Endothelial cell of umbilical vein (primary cell): ENCODE data around the gene ENOPH1. TPM values are rescaled to one million over a fixed set of nuclear protein-coding genes. Genes with fewer than 3 reads are reported as not detected.

Experiments
- BruUV-seq: library from RNA; stranded (reverse); fragments of 400-500 nt; replicated peaks from 2 replicates; lab custom pipeline; 2021; lab: Mats Ljungman, UMichigan
- CTCF ChIA-PET: fragments of 300-600, 350-600 bp; sonication (Branson Sonifier 250); formaldehyde crosslinking; loops from one replicate; lab custom pipeline; 2021; ENCODE audit warnings: antibody characterized with exemption, inconsistent platforms; lab: Charles Lee
- POLR2A ChIA-PET: fragments of 300-600, 350-600 bp; sonication (Branson Sonifier 250); formaldehyde crosslinking; loops from one replicate; lab custom pipeline; 2021; ENCODE audit warnings: antibody characterized with exemption, inconsistent platforms; lab: Charles Lee
- DNase-seq: peaks from one replicate; pipeline ENCODE4 v3.0.0-alpha.2; 2011; ENCODE audit warnings: low read depth, low spot score
- FAIRE-seq: peaks from 2 replicates; lab custom pipeline; 2011; peaks lifted over from hg19 to GRCh38; lab: Jason Lieb, UNC
- H2AFZ ChIP-seq: 2 replicates; pipeline ENCODE4 v1.6.0; 2012; ENCODE audit warnings: low read depth, low read length, control low read depth, inconsistent platforms
- H3K27ac ChIP-seq: 2 replicates; pipeline ENCODE4 v1.5.1; 2011; ENCODE audit warnings: low read depth, mild to moderate bottlenecking, control low read depth, low read length, moderate library complexity; ENCODE audit not compliant: insufficient read depth
- H3K27me3 ChIP-seq, 2 experiments: 2 replicates each; pipeline versions ENCODE4 v1.6.0 to v1.6.1; 2011; ENCODE audit warnings: low read length in 2 of 2, mixed read lengths in 1 of 2; ENCODE audit not compliant: control insufficient read depth in 2 of 2, insufficient read depth in 2 of 2
- H3K36me3 ChIP-seq, 2 experiments: 2 replicates in 1 of 2; 3 replicates in 1 of 2; pipeline ENCODE4 v1.5.1; 2011; ENCODE audit warnings: low read length in 2 of 2, mild to moderate bottlenecking in 1 of 2, moderate library complexity in 1 of 2; ENCODE audit not compliant: control insufficient read depth in 2 of 2, insufficient read depth in 2 of 2; ENCODE audit errors: extremely low read depth in 1 of 2
- H3K4me1 ChIP-seq: 3 replicates; pipeline ENCODE4 v1.5.1; 2011; ENCODE audit warnings: mild to moderate bottlenecking, low read length; ENCODE audit not compliant: control insufficient read depth, insufficient read depth; ENCODE audit errors: extremely low read depth
- H3K4me2 ChIP-seq: 2 replicates; pipeline ENCODE4 v1.6.1; 2011; ENCODE audit warnings: low read length, control low read depth, mixed read lengths; ENCODE audit not compliant: insufficient read depth
- H3K4me3 ChIP-seq, 3 experiments: fragments of 200-600 bp in 1 of 3; sonication (generic), shearing (Covaris generic) in 1 of 3; replicated peaks in 1 of 3; 2 replicates each; pipeline ENCODE4 v1.5.1; 2011 to 2016; ENCODE audit warnings: control low read depth in 3 of 3, low read length in 3 of 3, mild to moderate bottlenecking in 2 of 3, inconsistent platforms in 1 of 3, low read depth in 1 of 3, moderate library complexity in 1 of 3; ENCODE audit not compliant: insufficient read depth in 1 of 3
- H3K79me2 ChIP-seq: 2 replicates; pipeline ENCODE4 v1.6.0; 2012; ENCODE audit warnings: low read length, inconsistent platforms; ENCODE audit not compliant: control insufficient read depth, insufficient read depth
- H3K9ac ChIP-seq: replicated peaks from 2 replicates; pipeline ENCODE3; 2011; ENCODE audit warnings: low read length, control low read depth; ENCODE audit not compliant: insufficient read depth; ENCODE audit errors: extremely low read depth
- H3K9me1 ChIP-seq: replicated peaks from 3 replicates; pipeline ENCODE4 v1.6.0; 2011; ENCODE audit warnings: mild to moderate bottlenecking, low read length; ENCODE audit not compliant: control insufficient read depth, insufficient read depth; ENCODE audit errors: extremely low read depth
- H3K9me3 ChIP-seq: replicated peaks from 2 replicates; pipeline ENCODE4 v1.5.1; 2012; ENCODE audit warnings: low read length, inconsistent platforms; ENCODE audit not compliant: control insufficient read depth, insufficient read depth
- H4K20me1 ChIP-seq: replicated peaks from 2 replicates; pipeline ENCODE3; 2011; ENCODE audit warnings: mild to moderate bottlenecking, low read length; ENCODE audit not compliant: control insufficient read depth, insufficient read depth; ENCODE audit errors: extremely low read depth
- EZH2 ChIP-seq: IDR thresholded peaks from 2 replicates; pipeline ENCODE4 v1.6.1; 2012; ENCODE audit warnings: borderline replicate concordance, low read depth, mild to moderate bottlenecking, moderate library complexity, low read length, inconsistent platforms; ENCODE audit not compliant: severe bottlenecking
- FOS ChIP-seq: IDR thresholded peaks from 2 replicates; pipeline ENCODE4 v1.6.1; 2011; ENCODE audit warnings: mild to moderate bottlenecking, low read length, moderate library complexity, borderline replicate concordance; ENCODE audit not compliant: insufficient read depth
- GATA2 ChIP-seq: IDR thresholded peaks from 2 replicates; pipeline ENCODE4 v1.7.0; 2011; ENCODE audit warnings: low read depth, mild to moderate bottlenecking, moderate library complexity, mixed read lengths, low read length; ENCODE audit not compliant: insufficient read length, insufficient read depth
- JUN ChIP-seq: IDR thresholded peaks from 2 replicates; pipeline ENCODE4 v1.6.1; 2011; ENCODE audit warnings: borderline replicate concordance, low read depth; ENCODE audit not compliant: insufficient read length, insufficient read depth
- MYC ChIP-seq: IDR thresholded peaks from one replicate; pipeline ENCODE4 v1.6.1; 2011; ENCODE audit warnings: mild to moderate bottlenecking, low read depth, low read length
- POLR2A ChIP-seq: IDR thresholded peaks from 2 replicates; pipeline ENCODE4 v1.6.1; 2012; ENCODE audit warnings: low read depth, mild to moderate bottlenecking, control low read depth, low read length
- POLR2AphosphoS5 ChIP-seq: IDR thresholded peaks from 2 replicates; pipeline ENCODE4 v1.6.1; 2012; ENCODE audit warnings: low read depth, mild to moderate bottlenecking, control low read depth, low read length, moderate library complexity; ENCODE audit not compliant: insufficient read depth
- dilution Hi-C: fragments of 300-500 bp; cut with MboI; formaldehyde crosslinking; loops from one replicate; pipeline ENCODE4 v1.15.0; 2019; ENCODE audit warnings: low sequenced_read_pairs; ENCODE audit not compliant: extremely low pct_ligation_motif_present
- intact Hi-C: fragments of 100-400 bp; cut with micrococcal nuclease; formaldehyde crosslinking; loops from one replicate; pipeline ENCODE4 v1.10.0; 2022
- polyA plus RNA-seq, 4 experiments: library from polyadenylated mRNA; depleted of rRNA in 3 of 4; stranded (reverse) in 3 of 4; unstranded in 1 of 4; fragments of >200 nt; gene quantifications; 2 replicates each; pipeline versions ENCODE4 v1.2.1 to v1.2.3, GENCODE V29; 2011 to 2012; ENCODE audit warnings: missing spikeins in 1 of 4
- total RNA-seq: library from RNA; stranded (reverse); gene quantifications from 2 replicates; pipeline ENCODE4 v1.2.3, GENCODE V29; 2021
- TF ChIP-seq, protein P1 (sequence below): IDR thresholded peaks from 2 replicates; pipeline ENCODE4 v1.6.1; 2011; ENCODE audit not compliant: insufficient read depth, insufficient read length
- TF ChIP-seq, protein P2 (sequence below), 2 donors: IDR thresholded peaks; 1 replicate in 1 of 2; 2 replicates in 1 of 2; pipeline ENCODE4 v1.5.1; 2011; ENCODE audit warnings: low read length in 2 of 2, mild to moderate bottlenecking in 2 of 2, moderate library complexity in 2 of 2, control low read depth in 1 of 2, inconsistent platforms in 1 of 2, low read depth in 1 of 2; ENCODE audit not compliant: insufficient read depth in 1 of 2; ENCODE audit errors: extremely low read depth in 1 of 2

ENOPH1 gene
- total and polyA plus RNA-seq, 2 donors (not counting 3 experiments of a cell fraction or from before 2014, with no cell fraction given) = 11.1 to 35.0 TPM

DNA sequence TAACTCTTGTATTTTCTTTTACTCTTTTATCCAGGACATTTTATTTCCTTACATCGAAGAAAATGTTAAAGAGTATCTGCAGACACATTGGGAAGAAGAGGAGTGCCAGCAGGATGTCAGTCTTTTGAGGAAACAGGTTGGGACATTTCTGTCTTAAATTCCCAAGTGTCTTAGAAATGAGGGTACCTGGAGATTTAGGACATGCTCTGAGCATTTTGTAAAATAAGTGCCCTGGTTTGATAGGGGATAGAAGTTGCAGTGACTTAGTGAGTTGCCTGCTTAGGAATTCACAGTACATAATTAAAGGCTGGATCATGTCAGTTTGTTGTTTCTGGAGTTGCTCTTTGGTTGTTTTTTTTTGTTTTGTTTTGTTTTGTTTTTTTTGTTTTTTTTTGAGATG, 17.5 kb downstream of the ENOPH1 start:
- Histone ChIP-seq H3K27me3 (no peaks in the 10 kb centered on the region), H3K4me2 (no peak overlapping the region), H3K9ac (no peak overlapping the region), H3K79me2 (peaks cover 36% of the 10 kb centered on the region), H3K9me1 (no peaks in the 10 kb centered on the region), H3K4me1 (no peaks in the 10 kb centered on the region), H3K27ac (no peak overlapping the region), H4K20me1 (no peaks in the 10 kb centered on the region), H3K4me3 (no peak overlapping the region), H3K9me3 (no peaks in the 10 kb centered on the region), H3K36me3 (peaks cover 5 to 16% of the 10 kb centered on the region in 2 experiments), H2AFZ (no peak overlapping the region)
- FAIRE-seq = no peak
- BruUV-seq = no TSS peak
- TF ChIP-seq, protein P1, sequence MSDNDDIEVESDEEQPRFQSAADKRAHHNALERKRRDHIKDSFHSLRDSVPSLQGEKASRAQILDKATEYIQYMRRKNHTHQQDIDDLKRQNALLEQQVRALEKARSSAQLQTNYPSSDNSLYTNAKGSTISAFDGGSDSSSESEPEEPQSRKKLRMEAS = no peak
- no peak for TF ChIP-seq GATA2
- TF ChIP-seq MYC = no peak
- no peak for TF ChIP-seq FOS
- TF ChIP-seq, protein P2, sequence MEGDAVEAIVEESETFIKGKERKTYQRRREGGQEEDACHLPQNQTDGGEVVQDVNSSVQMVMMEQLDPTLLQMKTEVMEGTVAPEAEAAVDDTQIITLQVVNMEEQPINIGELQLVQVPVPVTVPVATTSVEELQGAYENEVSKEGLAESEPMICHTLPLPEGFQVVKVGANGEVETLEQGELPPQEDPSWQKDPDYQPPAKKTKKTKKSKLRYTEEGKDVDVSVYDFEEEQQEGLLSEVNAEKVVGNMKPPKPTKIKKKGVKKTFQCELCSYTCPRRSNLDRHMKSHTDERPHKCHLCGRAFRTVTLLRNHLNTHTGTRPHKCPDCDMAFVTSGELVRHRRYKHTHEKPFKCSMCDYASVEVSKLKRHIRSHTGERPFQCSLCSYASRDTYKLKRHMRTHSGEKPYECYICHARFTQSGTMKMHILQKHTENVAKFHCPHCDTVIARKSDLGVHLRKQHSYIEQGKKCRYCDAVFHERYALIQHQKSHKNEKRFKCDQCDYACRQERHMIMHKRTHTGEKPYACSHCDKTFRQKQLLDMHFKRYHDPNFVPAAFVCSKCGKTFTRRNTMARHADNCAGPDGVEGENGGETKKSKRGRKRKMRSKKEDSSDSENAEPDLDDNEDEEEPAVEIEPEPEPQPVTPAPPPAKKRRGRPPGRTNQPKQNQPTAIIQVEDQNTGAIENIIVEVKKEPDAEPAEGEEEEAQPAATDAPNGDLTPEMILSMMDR (IDR thresholded peaks at IDR 0.05; ENCODE audit: extremely low read depth in 1 of 2, insufficient read depth in 1 of 2, low read depth in 1 of 2, low read length in 2 of 2) = no peak
- TF ChIP-seq POLR2AphosphoS5 = no peak
- no peak for TF ChIP-seq JUN
- TF ChIP-seq EZH2 = no peak
- TF ChIP-seq POLR2A = no peak
- dilution Hi-C loops = loop anchor here (10.0 kb wide), 1 partner anchor 277 kb away; no protein-coding TSS in a partner anchor
- intact Hi-C loops = no loop called here
- ChIA-PET CTCF (interaction anchor here (0.6 kb wide), 1 partner anchor 291 kb away, joined by 3 read pairs; no protein-coding TSS in a partner anchor), POLR2A (no interaction called here)
- no peak for DNase-seq
